GM18861 (cell line): ENCODE data around the gene PALS2.

Source experiments
- ATAC-seq: cut with Tn5 transposase; IDR thresholded peaks from one replicate; pipeline ENCODE4 v1.9.1; 2021; ENCODE audit not compliant: unreplicated experiment

Gene PALS2

GRCh38 chr7:24572997-24573553, at the start of gene PALS2:
Gene PALS2 (plus strand): TSS chr7:24573452. CDS start chr7:24623668, 50,216 bp downstream.
- ATAC-seq, result peak; percentile 27

- ATAC-seq, result no peak
These were observed 42.0 kb upstream of the PALS2 start for GRCh38 chr7:24531255-24531654.

- ATAC-seq, result no peak
These were observed 36.6 kb upstream of the PALS2 start for GRCh38 chr7:24536682-24537081.

- no peak for ATAC-seq
These were observed 32.3 kb upstream of the PALS2 start for GRCh38 chr7:24540956-24541355.

GRCh38 chr7:24545215-24545614, 28.0 kb upstream of the PALS2 start:
- ATAC-seq, result no peak

GRCh38 chr7:24548390-24548789, 24.9 kb upstream of the PALS2 start:
- no peak for ATAC-seq

- ATAC-seq, result no peak
These were observed 23.3 kb upstream of the PALS2 start for GRCh38 chr7:24549991-24550390.

GRCh38 chr7:24555184-24555583, 18.1 kb upstream of the PALS2 start:
- no peak for ATAC-seq

- no peak for ATAC-seq
These were observed 17.5 kb upstream of the PALS2 start for GRCh38 chr7:24555719-24556118.

- no peak for ATAC-seq
These were observed 12.5 kb upstream of the PALS2 start for GRCh38 chr7:24560772-24561171.

- no peak for ATAC-seq
These were observed 7.0 kb upstream of the PALS2 start for GRCh38 chr7:24566274-24566673.

- ATAC-seq, result no peak
These were observed 2.3 kb upstream of the PALS2 start for GRCh38 chr7:24570983-24571382.

GRCh38 chr7:24572016-24572392, 1.2 kb upstream of the PALS2 start:
- no peak for ATAC-seq

GRCh38 chr7:24572393-24572996, 757 bp upstream of the PALS2 start:
- no peak for ATAC-seq

- peak; percentile 20 for ATAC-seq
These were observed 494 bp downstream of the PALS2 start for GRCh38 chr7:24573554-24574338.

- no peak for ATAC-seq
These were observed 1.1 kb downstream of the PALS2 start for GRCh38 chr7:24574386-24574785.

GRCh38 chr7:24574950-24575349, 1.7 kb downstream of the PALS2 start:
- ATAC-seq, result no peak

GRCh38 chr7:24576171-24577025, 3.1 kb downstream of the PALS2 start:
- peak; percentile 28 for ATAC-seq

- no peak for ATAC-seq
These were observed 4.8 kb downstream of the PALS2 start for GRCh38 chr7:24578052-24578451.

GRCh38 chr7:24580283-24580946, 7.2 kb downstream of the PALS2 start:
- no peak for ATAC-seq

GRCh38 chr7:24582166-24582565, 8.9 kb downstream of the PALS2 start:
- ATAC-seq, result no peak
